K562 (cell line): Measurements from ENCODE around the gene B9D2. TPM values are rescaled to one million over a fixed set of nuclear protein-coding genes. Genes with fewer than 3 reads are reported as not detected.

Experiments used
- ATAC-seq: fragments of 200-7000 bp; cut with Tn5 transposase; 3 replicates; pipeline ENCODE4 v1.9.1; 2020; ENCODE audit warnings: moderate library complexity
- BruUV-seq: library from RNA; stranded (reverse); fragments of 400-500 nt; replicated peaks from 2 replicates; lab custom pipeline; 2021; lab: Mats Ljungman, UMichigan
- CTCF ChIA-PET: fragments of 300-600 bp; formaldehyde crosslinking; extraction: SDS; loops from one replicate; lab custom pipeline; 2021; ENCODE audit warnings: low intra/inter-chr PET ratio; lab: Yijun Ruan, JAX
- POLR2A ChIA-PET: fragments of 300-600, 350-650 bp; sonication (Branson Sonifier 250); formaldehyde crosslinking; extraction: SDS; loops from one replicate; lab custom pipeline; 2021; ENCODE audit warnings: antibody characterized with exemption, inconsistent platforms; lab: Yijun Ruan, JAX
- DNase-seq, 4 experiments: peaks; one replicate each; pipeline versions ENCODE4 v3.0.0 to v3.0.0-alpha.2; 2011 to 2018; ENCODE audit warnings: low spot score in 3 of 4, mixed read lengths in 3 of 4; ENCODE audit errors: extremely low read depth in 1 of 4
- FAIRE-seq: peaks from 2 replicates; lab custom pipeline; 2011; peaks lifted over from hg19 to GRCh38; lab: Jason Lieb, UNC
- H2AFZ ChIP-seq: 2 replicates; pipeline ENCODE4 v1.6.0; 2011; ENCODE audit warnings: low read depth, low read length, control low read depth, inconsistent platforms
- H3K27ac ChIP-seq: fragments of 200-600 bp; 3 replicates; pipeline ENCODE4 v1.8.0; 2011; ENCODE audit warnings: low read depth, mild to moderate bottlenecking, control low read depth, inconsistent platforms, low read length, moderate library complexity, mixed read lengths; ENCODE audit errors: extremely low read depth
- H3K27me3 ChIP-seq, 2 experiments: fragments of 300-600 bp in 1 of 2; 2 replicates in 1 of 2; 3 replicates in 1 of 2; pipeline versions ENCODE4 v1.6.0 to v1.8.0; 2011; ENCODE audit warnings: inconsistent platforms in 2 of 2, low read length in 2 of 2, mild to moderate bottlenecking in 1 of 2, mixed read lengths in 1 of 2, moderate library complexity in 1 of 2; ENCODE audit not compliant: control insufficient read depth in 2 of 2, insufficient read depth in 2 of 2
- H3K36me3 ChIP-seq: fragments of 300-600 bp; 3 replicates; pipeline ENCODE4 v1.8.0; 2011; ENCODE audit warnings: mild to moderate bottlenecking, low read length, inconsistent platforms; ENCODE audit not compliant: control insufficient read depth, insufficient read depth
- H3K4me1 ChIP-seq, 2 experiments: fragments of 200-600 bp in 1 of 2; replicated peaks in 1 of 2; 2 replicates in 1 of 2; 3 replicates in 1 of 2; pipeline versions ENCODE4 v1.5.1 to v1.8.0; 2011; ENCODE audit warnings: inconsistent platforms in 2 of 2, low read length in 2 of 2, mild to moderate bottlenecking in 1 of 2, mixed read lengths in 1 of 2, moderate library complexity in 1 of 2; ENCODE audit not compliant: control insufficient read depth in 2 of 2, insufficient read depth in 2 of 2
- H3K4me2 ChIP-seq: 2 replicates; pipeline ENCODE4 v1.6.1; 2011; ENCODE audit warnings: low read length, control low read depth, inconsistent platforms, mixed read lengths; ENCODE audit not compliant: insufficient read depth
- H3K4me3 ChIP-seq: fragments of 200-600 bp; sonication (generic), shearing (Covaris generic); 2 replicates; pipeline ENCODE4 v1.5.1; 2016; ENCODE audit warnings: control low read depth, inconsistent platforms
- H3K79me2 ChIP-seq: fragments of 200-600 bp; 3 replicates; pipeline ENCODE4 v1.8.0; 2011; ENCODE audit warnings: low read length, inconsistent platforms; ENCODE audit not compliant: control insufficient read depth, insufficient read depth
- H3K9ac ChIP-seq, 2 experiments: 2 replicates each; pipeline versions ENCODE4 v1.6.0 to v1.6.1; 2011; ENCODE audit warnings: low read depth in 2 of 2, low read length in 2 of 2, control low read depth in 1 of 2, inconsistent platforms in 1 of 2, mild to moderate bottlenecking in 1 of 2, mixed read lengths in 1 of 2; ENCODE audit not compliant: insufficient read depth in 1 of 2
- H3K9me1 ChIP-seq: one replicate; pipeline ENCODE4 v1.6.0; 2011; ENCODE audit warnings: inconsistent platforms, mild to moderate bottlenecking, low read length, moderate library complexity; ENCODE audit not compliant: control insufficient read depth, insufficient read depth
- H3K9me3 ChIP-seq: replicated peaks from 2 replicates; pipeline ENCODE4 v1.5.1; 2011; ENCODE audit warnings: low read depth, low read length, inconsistent platforms; ENCODE audit not compliant: control insufficient read depth, insufficient read depth
- H4K20me1 ChIP-seq: replicated peaks from 2 replicates; pipeline ENCODE4 v1.6.1; 2011; ENCODE audit warnings: low read length, inconsistent platforms, mixed read lengths; ENCODE audit not compliant: control insufficient read depth, insufficient read depth
- ARID2 ChIP-seq: fragments of 450-650 bp; IDR thresholded peaks from 2 replicates; pipeline ENCODE4 v1.6.1; 2017; ENCODE audit warnings: antibody characterized with exemption, mild to moderate bottlenecking
- ATF6 ChIP-seq: sonication (generic); formaldehyde crosslinking; IDR thresholded peaks from 2 replicates; pipeline ENCODE4 v1.4.0; 2020; ENCODE audit warnings: mild to moderate bottlenecking, missing genetic modification reagents
- CREB5 ChIP-seq: fragments of 250-450 bp; sonication (Bioruptor Pico); IDR thresholded peaks from 2 replicates; pipeline ENCODE4 v1.5.0; 2020; ENCODE audit warnings: mild to moderate bottlenecking
- HDAC2 ChIP-seq: fragments of 450-650 bp; IDR thresholded peaks from 2 replicates; pipeline ENCODE4 v1.6.1; 2016; ENCODE audit warnings: mild to moderate bottlenecking
- IRF2 ChIP-seq: sonication (generic); formaldehyde crosslinking; IDR thresholded peaks from 2 replicates; pipeline ENCODE4 v1.8.1; 2022; ENCODE audit warnings: mild to moderate bottlenecking, missing genetic modification reagents
- JUNB ChIP-seq: fragments of 450-650 bp; formaldehyde crosslinking; conservative IDR thresholded peaks from 2 replicates; pipeline ENCODE4 v1.4.0; 2020; ENCODE audit warnings: mild to moderate bottlenecking
- KDM1A ChIP-seq, 2 experiments: fragments of 450-650 bp; IDR thresholded peaks; 2 replicates each; pipeline ENCODE4 v1.6.1; 2016; ENCODE audit warnings: mild to moderate bottlenecking in 2 of 2
- LEF1 ChIP-seq: fragments of 450-650 bp; IDR thresholded peaks from 2 replicates; pipeline ENCODE4 v1.6.1; 2016; ENCODE audit warnings: mild to moderate bottlenecking
- MECOM ChIP-seq: fragments of 250-450 bp; sonication (Bioruptor Pico); IDR thresholded peaks from 2 replicates; pipeline ENCODE4 v1.8.0; 2022; ENCODE audit warnings: inconsistent platforms
- POLR2A ChIP-seq: fragments of 450-650 bp; conservative IDR thresholded peaks from 2 replicates; pipeline ENCODE4 v1.6.1; 2016
- PTTG1 ChIP-seq: fragments of 450-650 bp; IDR thresholded peaks from 2 replicates; pipeline ENCODE4 v1.6.1; 2016; ENCODE audit warnings: low read depth, mild to moderate bottlenecking, missing genetic modification characterization, missing compliant biosample characterization
- ZBTB7A ChIP-seq: IDR thresholded peaks from 2 replicates; pipeline ENCODE4 v1.6.1; 2011; ENCODE audit warnings: low read depth, mild to moderate bottlenecking, low read length, moderate library complexity, borderline replicate concordance; ENCODE audit not compliant: control insufficient read depth
- ZFP1 ChIP-seq: fragments of 450-650 bp; formaldehyde crosslinking; IDR thresholded peaks from 2 replicates; pipeline ENCODE4 v1.4.0; 2020; ENCODE audit warnings: mild to moderate bottlenecking, mixed read lengths
- ZNF785 ChIP-seq: fragments of 250-450 bp; sonication (Bioruptor Pico); IDR thresholded peaks from 2 replicates; pipeline ENCODE4 v1.4.0; 2020; ENCODE audit warnings: mild to moderate bottlenecking
- WGBS: fragments of 100-300 bp; shearing (Covaris generic); methylation state at CpG from one replicate; pipeline ENCODE4 v1.1.6; 2016; ENCODE audit warnings: low coverage, mixed read lengths; ENCODE audit not compliant: insufficient coverage; ENCODE audit errors: missing lambda C conversion rate; 5-methylcytosine and 5-hydroxymethylcytosine counted together
- in situ Hi-C: fragments of 300-500 bp; cut with MboI; formaldehyde crosslinking; loops from 4 replicates; pipeline ENCODE4 v1.15.0; 2018; ENCODE audit warnings: inconsistent platforms, mixed read lengths
- intact Hi-C: fragments of 100-400 bp; cut with micrococcal nuclease; formaldehyde crosslinking; loops from 2 replicates; pipeline ENCODE4 v1.14.2; 2022
- polyA plus RNA-seq, 8 experiments: library from polyadenylated mRNA; depleted of rRNA in 4 of 8; stranded (reverse) in 5 of 8; unstranded in 3 of 8; fragments of >200 nt; fragmentation: Nextera tagmentation in 2 of 8; fragmentation: Illumina TruSeq in 1 of 8; extraction: Ambion mirVana in 2 of 8; extraction: Trizol in 1 of 8; gene quantifications; 2 replicates each; pipeline versions ENCODE4 v1.2.1 to v1.2.3, GENCODE V29; 2011 to 2014; ENCODE audit warnings: inconsistent platforms in 1 of 8, missing spikeins in 1 of 8
- total RNA-seq, 7 experiments: library from RNA; depleted of rRNA in 6 of 7; stranded (reverse); fragments of >200 nt in 6 of 7; fragmentation: Illumina TruSeq in 2 of 7; extraction: Trizol in 2 of 7; gene quantifications; 2 replicates each; pipeline versions ENCODE4 v1.2.1 to v1.2.3, GENCODE V29; 2011 to 2021; ENCODE audit warnings: low replicate concordance in 1 of 7

The B9D2 gene
- total and polyA plus RNA-seq, 9 of the 15 experiments (the other 6 are each of a cell fraction or from before 2014, with no cell fraction given): 0.83 to 6.9 (median 2.8) TPM

GRCh38 chr19:41320568-41320967, 43.4 kb downstream of the B9D2 start:
- H3K27me3 ChIP-seq: no peaks in the 10 kb centered on the region
- in situ Hi-C loops: loop anchor here (25.0 kb wide), 1 partner anchor 242 kb away; no protein-coding TSS in a partner anchor
- peaks cover 42 to 52% of the 10 kb centered on the region in 2 experiments for H3K4me1 ChIP-seq
- no peak overlapping the region for H2AFZ ChIP-seq
- H3K79me2 ChIP-seq: peaks cover 26% of the 10 kb centered on the region; the same call in 2 of the 3 replicates
- no peak overlapping the region for H3K27ac ChIP-seq
- intact Hi-C loops: loop anchor here (5.0 to 10.0 kb wide), 2 partner anchors 117 to 244 kb away; partner anchors contain the start of gene DMAC2
- H3K4me3 ChIP-seq: no peak overlapping the region
- TF ChIP-seq ZBTB7A: no peak
- no peak for TF ChIP-seq IRF2 (CRISPR knock-in tag)
- peak; percentile 3; the same call in 1 of the 2 replicates for TF ChIP-seq POLR2A
- no peak for TF ChIP-seq LEF1
- TF ChIP-seq MECOM: no peak
- no peak for TF ChIP-seq ZNF785 (CRISPR knock-in tag)
- H4K20me1 ChIP-seq: peaks cover 6% of the 10 kb centered on the region; the same call in 1 of the 2 replicates
- no peak overlapping the region for H3K4me2 ChIP-seq
- H3K9me3 ChIP-seq: no peaks in the 10 kb centered on the region; the same call in 1 of the 2 replicates
- ChIA-PET POLR2A (interaction anchor here (0.7 kb wide), 1 partner anchor 16 kb away, joined by 3 read pairs; no protein-coding TSS in a partner anchor), CTCF (no interaction called here)
- H3K9ac ChIP-seq: peak overlapping the region in 1 of 2 experiments; percentile 59; a peak in 1 of 4 replicates
- FAIRE-seq (no peak), ATAC-seq (no peak), DNase-seq (no peak)
- H3K9me1 ChIP-seq: peaks cover 5% of the 10 kb centered on the region
- 96% methylated on average over 4 of the region's 4 CpGs for WGBS
- H3K36me3 ChIP-seq: peaks cover 80% of the 10 kb centered on the region
- BruUV-seq: no TSS peak

GRCh38 chr19:41320185-41320518, 43.8 kb downstream of the B9D2 start:
- DNase-seq (no peak), ATAC-seq (no peak), FAIRE-seq (no peak)
- Histone ChIP-seq H3K27ac (no peak overlapping the region), H3K9me1 (peaks cover 5% of the 10 kb centered on the region), H3K4me1 (peaks cover 38 to 48% of the 10 kb centered on the region in 2 experiments), H4K20me1 (peaks cover 6% of the 10 kb centered on the region; the same call in 1 of the 2 replicates), H3K27me3 (no peaks in the 10 kb centered on the region), H3K4me2 (no peak overlapping the region), H3K9me3 (no peaks in the 10 kb centered on the region; the same call in 1 of the 2 replicates), H3K36me3 (peaks cover 80% of the 10 kb centered on the region), H3K79me2 (peaks cover 24% of the 10 kb centered on the region; the same call in 2 of the 3 replicates), H3K9ac (peak overlapping the region in 1 of 2 experiments; percentile 59; a peak in 2 of 4 replicates), H2AFZ (no peak overlapping the region), H3K4me3 (no peak overlapping the region)
- in situ Hi-C loops: loop anchor here (25.0 kb wide), 1 partner anchor 242 kb away; no protein-coding TSS in a partner anchor
- 100% methylated on average over 1 of the region's 11 CpGs for WGBS
- ChIA-PET POLR2A (interaction anchor here (0.7 kb wide), 1 partner anchor 15 kb away, joined by 3 read pairs; no protein-coding TSS in a partner anchor), CTCF (no interaction called here)
- BruUV-seq: no TSS peak
- intact Hi-C loops: loop anchor here (5.0 to 10.0 kb wide), 2 partner anchors 117 to 245 kb away; partner anchors contain the start of gene DMAC2
- TF ChIP-seq ZFP1 (CRISPR knock-in tag) (no peak), KDM1A (IDR thresholded peaks at IDR 0.05) (no peak), HDAC2 (no peak), ATF6 (CRISPR knock-in tag) (no peak), JUNB (CRISPR knock-in tag) (no peak), POLR2A (peak; percentile 37; the same call in 1 of the 2 replicates), PTTG1 (no peak), CREB5 (no peak), ARID2 (no peak)
